Measurements from ENCODE around the gene SNX25. TPM values are rescaled to one million over a fixed set of nuclear protein-coding genes. Genes with fewer than 3 reads are reported as not detected.

The SNX25 gene
- total and polyA plus RNA-seq, 5 donors = 10.5 to 19.9 (median 19.3) TPM

GRCh38 chr4:185411849-185412248, 202.5 kb downstream of the SNX25 start:
- ATAC-seq (no peak), DNase-seq (no peak)
- Histone ChIP-seq H3K4me1 (ENCODE audit: control insufficient read depth, insufficient read depth, low read length) (peaks cover 3% of the 10 kb centered on the region), H3K27ac (ENCODE audit: low read length) (no peak overlapping the region), H3K27me3 (ENCODE audit: control insufficient read depth, insufficient read depth) (no peaks in the 10 kb centered on the region), H3K9me3 (ENCODE audit: control insufficient read depth, low read length) (no peaks in the 10 kb centered on the region), H3K4me3 (ENCODE audit: low read length) (no peak overlapping the region)
- 75% methylated on average over 5 of the region's 5 CpGs for WGBS
- intact Hi-C loops (cut with DNase I) = no loop called here

- ATAC-seq (peak in 1 of 2 donors; percentile 42), DNase-seq (no peak)
- Histone ChIP-seq H3K4me3 (ENCODE audit: low read length) (no peak overlapping the region), H3K9me3 (ENCODE audit: control insufficient read depth, low read length) (no peaks in the 10 kb centered on the region), H3K27me3 (ENCODE audit: control insufficient read depth, insufficient read depth) (no peaks in the 10 kb centered on the region), H3K27ac (ENCODE audit: low read length) (peak overlapping the region; percentile 37), H3K4me1 (ENCODE audit: control insufficient read depth, insufficient read depth, low read length) (peaks cover 3% of the 10 kb centered on the region)
- intact Hi-C loops (cut with DNase I) = no loop called here
- 80% methylated on average over 5 of the region's 5 CpGs for WGBS
Measured at GRCh38 chr4:185412412-185412811, 203.0 kb downstream of the SNX25 start.

Other genes starting within 250 kb of the SNX25 start
- not detected for gene HELT, start 191.1 kb upstream of the SNX25 start, total RNA-seq
- not detected for gene HELT, start 191.1 kb upstream of the SNX25 start, polyA plus RNA-seq
- 1,000 to 10,000 TPM; 1,429 to 1,493 (median 1,458) TPM for gene SLC25A4, start 66.3 kb upstream of the SNX25 start, total RNA-seq
- gene SLC25A4, start 66.3 kb upstream of the SNX25 start, polyA plus RNA-seq = 1,464 TPM
- 10 to 100 TPM; 16.4 to 26.9 (median 18.4) TPM for gene CFAP97, start 5.6 kb upstream of the SNX25 start, total RNA-seq
- 4.1 TPM for gene CFAP97, start 5.6 kb upstream of the SNX25 start, polyA plus RNA-seq
- 1 to 10 TPM; 1.6 to 2.9 (median 2.2) TPM for gene LRP2BP, start 186.3 kb downstream of the SNX25 start, total RNA-seq
- gene LRP2BP, start 186.3 kb downstream of the SNX25 start, polyA plus RNA-seq = 1.3 TPM
- 10 to 100 TPM; 11.6 to 14.4 (median 12.4) TPM for gene ANKRD37, start 187.2 kb downstream of the SNX25 start, total RNA-seq
- gene ANKRD37, start 187.2 kb downstream of the SNX25 start, polyA plus RNA-seq = 24.8 TPM
- gene UFSP2, start 216.4 kb downstream of the SNX25 start, total RNA-seq = 10 to 100 TPM; 45.5 to 56.9 (median 52.2) TPM
- 34.3 TPM for gene UFSP2, start 216.4 kb downstream of the SNX25 start, polyA plus RNA-seq

Data from right cardiac atrium (tissue), 5 donors.